Spleen (tissue), 7 donors: ENCODE data around the gene CXCR6.

Experiments used
- CTCF ChIP-seq, 11 experiments: fragments of 200-600 bp in 7 of 11; fragments of 450-650 bp in 4 of 11; sonication (generic) in 4 of 11; IDR thresholded peaks in 8 of 11; conservative IDR thresholded peaks in 3 of 11; 1 replicate in 7 of 11; 2 replicates in 4 of 11; pipeline versions ENCODE4 v1.4.0 to v1.8.0; 2016 to 2021; ENCODE audit warnings: antibody characterized with exemption in 11 of 11, inconsistent platforms in 4 of 11, mild to moderate bottlenecking in 1 of 11
- POLR2A ChIP-seq, 3 donors: fragments of 450-650 bp; IDR thresholded peaks; one replicate each; pipeline ENCODE4 v1.5.1; 2017; ENCODE audit warnings: antibody characterized with exemption in 3 of 3, mild to moderate bottlenecking in 1 of 3
- donor health status: DM: no; HTN: no; CAD: no; lungs with moderate emphysema.
- donor health status: DM: no; HTN: no; CAD: no.
- donor health status: DM: no; HTN: no; CAD: no.

- TF ChIP-seq CTCF (IDR thresholded peaks at IDR 0.05 in 8 of 11, conservative IDR thresholded peaks at IDR 0.05 in 3 of 11) (peak; percentile 81 to 95 (median 90)), POLR2A (IDR thresholded peaks at IDR 0.05) (no peak)
Measured at GRCh38 chr3:45938864-45939263, 4.4 kb upstream of the CXCR6 start.
